ENCODE results near the gene KLLN. TPM values are rescaled to one million over a fixed set of nuclear protein-coding genes. Genes with fewer than 3 reads are reported as not detected.
"Not testable (repeated sequence)": the region's sequence is repeated elsewhere in the genome, so short reads cannot be mapped to it uniquely, and the experiment has no call there.

KLLN gene
- total RNA-seq, 1 experiment from 2014 or later, result not detected

DNA sequence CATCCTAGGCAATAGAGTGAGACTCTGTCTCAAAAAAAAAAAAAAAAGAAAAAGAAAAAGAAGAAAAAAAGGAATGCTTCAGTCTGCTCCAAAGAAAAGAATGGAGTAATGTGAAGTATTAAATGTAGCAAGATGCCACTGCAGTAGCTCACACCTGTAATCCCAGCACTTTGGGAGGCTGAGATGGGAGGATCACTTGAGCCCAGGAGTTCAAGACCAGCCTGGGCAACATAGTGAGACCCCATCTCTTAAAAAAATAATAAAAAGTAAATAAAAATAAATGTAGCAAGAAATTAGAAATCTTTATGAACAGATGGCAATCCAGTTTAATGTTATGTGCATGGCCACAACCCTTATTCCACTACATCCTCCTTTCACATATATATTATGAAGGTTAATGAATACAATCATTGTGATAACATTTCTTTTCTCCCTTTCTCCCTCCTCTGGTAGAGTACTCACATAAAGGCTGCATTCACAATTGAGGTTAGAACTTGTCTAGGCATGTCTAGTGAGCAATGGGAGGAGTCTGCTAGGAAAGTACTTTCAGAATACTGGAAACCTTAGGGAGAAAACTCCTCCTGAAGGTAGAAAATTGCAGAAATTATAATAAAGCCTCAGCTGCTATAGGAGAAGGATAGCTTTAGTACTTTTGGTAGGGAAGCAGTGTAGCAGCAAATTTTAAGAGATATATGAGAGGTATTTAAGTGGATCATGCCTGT lies 20.4 kb downstream of the KLLN start:
- DNase-seq (ENCODE audit: low read depth), result no peak

DNA sequence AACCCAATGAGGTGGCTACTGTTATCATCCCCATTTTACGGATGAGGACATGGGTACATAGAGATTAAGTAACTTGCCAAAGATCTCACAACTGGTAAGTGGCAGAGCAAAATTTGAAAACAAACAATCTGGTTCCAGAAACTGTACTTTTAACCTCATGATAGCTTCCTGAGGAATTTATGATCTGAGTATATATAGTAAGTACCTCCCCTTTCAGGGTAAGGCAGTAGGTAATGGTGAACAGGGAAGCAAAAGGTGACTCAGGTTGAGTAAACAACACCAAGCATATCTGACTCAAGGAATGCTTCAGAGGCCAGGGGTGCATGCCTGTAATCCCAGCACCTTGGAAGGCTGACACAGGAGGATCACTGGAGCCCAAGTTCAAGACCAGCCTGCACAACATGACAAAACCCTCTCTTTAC lies 21.1 kb downstream of the KLLN start:
- DNase-seq (ENCODE audit: low read depth), result no peak

DNA sequence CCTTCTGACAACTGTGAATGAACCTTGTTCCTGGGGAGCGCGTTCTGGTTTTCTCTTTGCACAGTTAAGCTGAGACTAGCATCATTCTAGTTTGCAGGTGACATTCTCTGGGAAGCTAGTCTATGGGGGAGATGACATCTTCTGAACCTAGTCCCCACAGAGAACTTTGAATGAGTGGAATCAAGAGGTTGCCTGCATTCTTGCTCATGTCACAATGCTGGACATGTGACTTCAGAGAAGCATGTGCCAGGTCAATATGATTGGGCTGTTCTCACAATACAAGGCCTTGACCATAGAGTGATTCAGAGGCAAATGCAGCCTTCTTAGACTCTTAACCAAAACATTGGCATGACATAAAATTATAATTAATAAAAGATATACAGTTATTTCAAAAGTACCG lies 22.1 kb downstream of the KLLN start:
- no peak for DNase-seq (ENCODE audit: low read depth)

DNA sequence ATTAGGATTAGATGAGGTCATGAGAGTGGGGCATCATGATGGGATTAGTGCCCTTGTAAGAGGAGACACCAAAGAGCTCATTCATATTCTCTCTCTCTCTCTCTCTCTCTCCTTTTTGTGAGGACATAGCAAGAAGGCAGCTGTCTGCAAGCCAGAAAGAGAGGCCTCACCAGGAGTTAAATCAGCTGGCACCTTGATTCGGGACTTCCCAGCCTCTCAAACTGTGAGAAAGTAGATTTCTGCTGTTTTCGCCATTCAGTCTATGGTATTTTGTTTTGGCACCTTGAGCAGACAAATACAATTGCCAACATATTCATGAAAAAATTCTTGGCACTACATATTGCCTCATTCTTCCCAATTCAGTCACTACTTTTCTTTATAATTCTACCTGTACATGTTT lies 24.7 kb downstream of the KLLN start:
- no peak for DNase-seq (ENCODE audit: low read depth)

DNA sequence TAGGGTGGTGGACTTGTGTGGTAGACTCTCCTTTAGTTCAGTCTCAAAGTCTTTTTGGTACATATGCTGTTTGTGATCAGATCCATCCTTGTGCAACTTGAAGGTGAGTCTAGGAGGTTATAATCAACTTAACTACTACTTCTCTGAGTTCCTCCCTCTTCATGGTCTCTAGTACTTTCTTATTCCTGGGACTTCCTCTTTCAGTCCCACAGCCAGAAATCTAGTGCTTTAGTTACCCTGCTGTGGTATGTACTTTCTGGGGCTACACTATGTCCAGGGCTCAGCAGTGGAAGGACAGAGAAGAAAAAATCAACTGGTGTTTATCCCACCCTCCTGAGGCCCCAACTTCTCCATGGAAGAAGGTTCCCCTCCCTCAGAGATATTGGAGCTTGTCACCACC lies 25.9 kb downstream of the KLLN start:
- DNase-seq (ENCODE audit: low read depth), result no peak

DNA sequence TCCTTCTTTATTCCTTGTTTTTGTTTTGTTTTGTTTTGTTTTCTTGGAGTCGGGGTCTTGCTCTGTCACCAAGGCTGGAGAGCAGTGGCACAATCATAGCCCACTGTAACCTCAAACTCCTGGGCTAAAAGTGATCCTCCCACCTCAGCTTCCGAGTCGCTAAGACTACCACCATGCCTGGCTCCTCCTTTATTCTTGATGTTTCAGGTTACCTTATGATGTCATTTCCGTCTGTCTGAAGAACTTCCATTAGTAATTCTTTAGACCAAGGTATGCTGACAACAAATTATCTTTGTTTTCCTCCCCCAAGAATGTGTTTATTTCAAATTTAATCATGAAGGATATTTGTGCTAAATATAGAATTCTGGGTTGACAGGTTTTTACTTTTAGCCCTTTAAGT lies 27.2 kb downstream of the KLLN start:
- DNase-seq (ENCODE audit: low read depth), result no peak

DNA sequence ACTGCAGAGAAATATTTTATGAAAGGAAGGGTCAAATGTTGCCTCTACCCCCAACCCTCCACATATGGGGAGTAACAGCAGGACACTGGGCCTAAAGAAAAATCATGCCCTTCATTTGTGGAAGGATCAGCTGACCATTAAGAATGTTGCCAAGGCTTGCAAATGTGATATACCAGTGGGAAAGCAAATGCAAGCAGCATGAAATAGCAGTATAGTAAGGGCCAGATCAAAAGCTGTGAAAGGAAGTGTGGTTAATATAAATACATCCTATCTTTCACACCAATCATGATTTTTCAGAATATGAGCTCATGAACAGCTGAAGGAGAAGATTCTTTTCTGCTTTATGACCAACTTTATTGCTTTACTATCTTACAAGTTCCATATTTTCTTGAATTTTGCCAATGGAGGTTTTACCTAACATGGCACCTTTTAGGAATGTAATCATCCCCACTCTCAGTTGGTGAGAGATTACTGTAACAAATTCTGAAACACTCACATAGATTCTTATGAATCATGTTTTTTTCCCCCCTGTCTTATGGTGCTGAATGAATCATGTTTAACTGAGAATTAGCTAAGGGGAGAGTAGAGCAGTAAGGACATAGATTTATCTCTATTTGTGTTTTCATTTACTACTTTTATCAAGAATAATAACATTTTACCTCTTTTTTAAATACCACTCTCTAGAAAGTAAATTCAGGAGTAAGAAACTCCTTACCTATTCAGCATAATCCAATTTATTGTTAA lies 33.2 kb downstream of the KLLN start:
- no peak for DNase-seq (ENCODE audit: low read depth)

DNA sequence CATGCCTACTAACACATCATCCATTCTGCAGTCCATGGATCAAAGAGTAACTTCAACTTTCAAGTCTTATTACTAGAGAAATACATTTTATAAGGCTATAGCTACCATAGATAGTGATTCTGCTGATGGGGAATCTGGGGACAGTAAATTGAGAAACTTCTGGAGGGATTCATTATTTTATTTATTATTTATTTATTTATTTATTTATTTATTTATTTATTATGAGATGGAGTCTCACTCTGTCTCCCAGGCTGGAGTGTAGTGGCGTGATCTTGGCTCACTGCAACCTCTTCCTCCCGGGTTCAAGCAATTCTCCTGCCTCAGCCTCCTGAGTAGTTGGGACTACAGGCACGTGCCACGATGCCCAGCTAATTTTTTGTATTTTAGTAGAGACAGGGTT lies 34.3 kb downstream of the KLLN start:
- not testable (repeated sequence) for DNase-seq (ENCODE audit: low read depth)

DNA sequence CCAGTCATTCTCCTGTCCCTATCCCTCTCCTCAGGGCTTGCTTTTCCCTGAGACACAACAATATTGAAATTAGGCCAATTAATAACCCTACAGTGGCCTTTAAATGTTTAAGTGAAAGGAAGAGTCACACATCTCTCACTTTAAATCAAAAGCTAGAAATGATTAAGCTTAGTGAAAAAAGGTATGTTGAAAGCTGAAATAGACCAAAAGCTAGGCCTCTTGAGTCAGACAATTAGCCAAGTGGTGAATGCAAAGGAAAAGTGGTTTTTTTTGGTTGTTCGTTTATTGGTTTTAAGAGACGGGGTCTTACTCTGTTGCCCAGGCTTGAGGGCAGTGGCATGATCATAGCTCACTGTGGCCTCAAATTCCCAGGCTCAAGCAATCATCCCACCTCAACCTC lies 35.7 kb downstream of the KLLN start:
- no peak for DNase-seq (ENCODE audit: low read depth)

DNA sequence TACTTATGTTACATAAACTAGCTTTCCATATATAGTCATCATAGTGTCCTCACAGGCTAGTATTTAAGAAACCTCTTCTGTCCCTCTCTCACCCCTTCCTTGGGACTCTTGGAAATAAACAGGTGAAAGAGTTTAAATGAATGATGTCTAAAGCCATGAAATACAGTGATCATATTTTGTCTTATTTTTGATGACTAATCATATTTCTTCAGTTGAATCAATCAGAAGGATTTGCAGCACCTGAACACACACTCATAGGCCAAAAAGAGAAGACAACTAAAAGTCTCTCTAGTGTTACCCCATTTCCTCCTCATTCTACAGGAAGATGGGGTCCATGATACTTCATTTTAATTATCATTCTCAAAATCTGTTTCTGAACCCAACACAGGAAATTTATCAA lies 36.7 kb downstream of the KLLN start:
- DNase-seq (ENCODE audit: low read depth), result no peak

DNA sequence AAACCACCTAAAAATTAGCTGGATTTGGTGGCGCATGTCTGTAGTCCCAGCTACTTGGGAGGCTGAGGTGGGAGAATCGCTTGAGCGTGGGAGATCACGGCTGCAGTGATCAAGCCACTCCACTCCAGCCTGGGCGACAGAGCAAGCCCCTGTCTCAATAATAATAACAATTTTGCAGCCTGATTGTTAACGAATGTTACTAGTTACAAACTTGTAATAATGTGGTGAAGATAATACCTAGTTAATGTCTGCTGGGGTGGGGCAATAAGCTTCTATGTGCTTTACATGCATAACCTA lies 44.1 kb downstream of the KLLN start:
- no peak for DNase-seq (ENCODE audit: low read depth)

DNA sequence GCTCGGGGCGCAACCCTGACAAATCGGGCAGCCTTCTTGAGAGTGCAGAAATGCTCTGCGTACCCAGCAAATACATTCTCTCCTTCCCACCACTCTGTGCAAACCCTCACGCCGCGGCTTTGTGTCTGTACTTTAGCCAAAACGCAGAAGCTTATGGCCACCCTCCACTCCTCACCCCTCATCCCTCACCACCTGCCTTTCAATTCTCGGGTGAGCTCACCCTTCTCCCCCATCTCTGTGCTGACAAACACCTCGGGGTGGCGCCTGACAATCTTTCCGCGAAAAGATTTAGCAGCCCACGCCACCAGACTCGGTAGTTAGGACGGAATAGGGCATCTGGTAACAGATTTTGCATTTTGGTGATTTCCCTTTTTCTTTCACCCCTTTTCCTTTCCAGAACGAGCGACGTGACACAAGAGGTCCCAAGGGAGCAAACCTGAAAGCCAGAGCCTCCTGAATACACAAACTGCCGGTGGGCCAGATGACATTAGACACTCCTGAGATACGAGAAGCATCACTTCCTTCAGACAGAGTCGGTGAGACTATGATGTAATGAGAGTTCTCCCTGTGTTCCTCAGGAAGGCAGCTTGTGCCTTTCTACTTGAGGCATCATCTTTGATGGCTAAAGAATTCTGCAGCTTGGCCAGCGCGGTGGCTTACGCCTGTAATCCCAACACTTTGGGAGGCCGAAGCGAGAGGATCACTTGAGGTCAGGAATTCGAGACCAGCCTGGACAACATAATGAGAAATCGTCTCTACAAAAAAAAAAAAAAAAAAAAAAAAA lies 44.6 kb downstream of the KLLN start:
- no peak for DNase-seq (ENCODE audit: low read depth)

DNA sequence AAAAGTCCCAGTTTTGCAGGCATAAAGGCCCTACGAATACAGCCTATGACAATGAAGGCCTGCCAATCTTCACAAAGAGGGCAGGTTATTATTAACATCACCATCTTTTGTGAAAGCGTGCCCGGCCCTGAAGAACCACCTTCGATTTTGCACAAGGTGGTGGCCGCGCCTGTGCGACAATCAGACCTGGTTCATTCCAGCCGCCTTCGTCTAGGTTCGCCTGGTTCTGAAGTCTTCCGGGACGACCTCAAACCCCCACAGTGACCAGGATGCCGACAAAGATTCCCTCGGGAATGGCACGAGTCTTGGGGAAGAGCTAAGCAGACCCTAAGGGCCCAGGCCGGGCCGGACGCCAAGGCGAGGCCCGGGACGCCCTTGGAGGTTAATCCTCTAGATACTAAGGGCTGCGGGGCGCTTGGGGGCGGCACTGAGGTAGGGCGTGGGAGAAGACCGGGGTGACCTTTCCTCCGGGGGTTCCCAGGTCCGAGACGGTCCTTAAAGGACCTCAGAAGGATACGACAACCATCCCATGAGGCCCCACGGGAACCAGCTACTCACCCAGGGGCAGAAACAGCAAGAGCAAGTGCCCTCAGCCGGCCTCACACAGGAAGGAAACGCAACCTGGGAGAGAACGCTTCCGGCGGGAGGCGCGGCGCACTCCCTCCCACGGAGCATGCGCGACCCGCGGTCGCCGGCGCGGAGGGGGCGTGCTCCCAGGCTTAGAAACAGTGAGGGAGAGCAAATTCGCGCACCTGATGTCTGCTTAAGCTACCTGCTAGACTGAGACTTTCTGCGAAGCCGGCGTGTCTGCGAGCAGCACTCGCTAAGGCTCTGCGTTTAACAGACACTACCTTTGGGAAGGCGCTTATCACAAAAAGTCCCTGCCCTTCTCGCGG lies 45.5 kb downstream of the KLLN start, which contains the start of gene ATAD1:
TSS of gene ATAD1 (minus strand) at position 618 of the 896 bp plus-strand sequence. CDS start 3,627 bp downstream, outside the sequence.
- no peak for DNase-seq (ENCODE audit: low read depth)

DNA sequence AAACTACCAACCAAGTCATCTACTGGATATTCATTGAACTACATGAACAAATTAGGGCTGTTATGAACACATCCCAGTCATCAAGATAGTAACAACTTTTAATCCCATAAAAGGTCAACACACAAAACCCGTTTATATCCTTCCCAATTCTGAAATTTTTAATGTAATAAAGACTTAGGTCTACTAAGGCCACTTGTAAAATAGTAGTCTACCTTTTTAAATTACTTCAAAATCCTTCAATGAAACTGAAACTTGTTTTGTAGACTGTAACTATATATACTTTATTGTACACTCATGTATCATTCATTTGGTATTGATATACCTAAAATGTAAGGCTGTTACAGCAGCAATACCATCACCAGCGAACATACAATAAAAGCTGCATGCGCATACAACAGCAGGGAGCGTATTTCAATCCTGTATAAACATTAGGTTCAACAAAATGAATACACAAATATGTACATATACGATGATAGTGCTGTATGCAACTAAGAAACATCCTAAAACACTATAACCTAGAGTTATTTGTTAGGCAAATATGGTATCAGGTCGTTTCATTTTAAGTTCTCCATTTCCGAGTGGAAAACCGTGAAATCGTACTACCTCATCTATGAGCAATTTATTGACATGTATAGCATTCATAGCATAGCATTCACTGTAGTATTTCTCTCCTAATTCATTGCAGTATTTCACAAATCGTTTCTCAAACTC lies 46.3 kb downstream of the KLLN start:
- DNase-seq (ENCODE audit: low read depth), result no peak

DNA sequence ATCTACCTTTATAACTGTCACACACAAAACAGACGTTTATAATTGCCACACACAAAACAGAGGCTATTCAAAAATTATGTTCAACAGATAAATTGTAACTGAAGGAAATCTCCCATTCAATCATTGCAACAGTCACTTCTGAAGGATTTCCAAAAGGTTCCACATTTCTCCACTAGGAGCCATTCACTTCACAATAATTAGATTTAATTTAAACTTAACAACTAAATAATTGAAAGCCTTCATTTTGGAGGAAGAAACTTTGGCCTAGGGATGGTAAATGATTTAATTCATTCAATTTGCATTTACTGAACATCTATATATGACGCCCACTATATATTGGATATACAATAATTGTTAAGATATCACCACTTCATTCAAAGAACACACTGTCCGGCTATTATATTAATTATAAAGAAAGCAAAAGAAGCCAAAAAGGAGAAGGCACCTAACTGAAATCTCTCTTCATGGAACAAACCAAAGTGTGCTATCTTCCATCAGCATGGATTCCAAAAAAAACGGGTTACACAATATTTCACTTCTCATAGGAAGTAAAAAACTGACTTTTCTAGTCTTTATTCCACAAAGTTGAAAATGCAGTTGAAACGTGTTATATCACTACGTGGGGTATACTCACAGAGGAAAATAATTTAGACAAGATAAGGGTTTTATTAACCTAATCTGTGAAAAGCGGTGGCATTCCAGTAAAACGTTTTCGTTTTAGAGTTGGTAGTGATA lies 47.0 kb downstream of the KLLN start:
- no peak for DNase-seq (ENCODE audit: low read depth)

Other genes with a start within 250 kb of the KLLN start
- gene PAPSS2, start 203.7 kb downstream of the KLLN start, total RNA-seq (2014; rRNA removed; shearing (Covaris generic)), result 119 and 147 TPM in 2 replicates
- not detected in 2 replicates for gene ATAD1, start 45.3 kb downstream of the KLLN start, total RNA-seq (2014; rRNA removed; shearing (Covaris generic))
- under 0.01 and 0.96 TPM in 2 replicates for gene PTEN, start 92 bp upstream of the KLLN start, total RNA-seq (2014; rRNA removed; shearing (Covaris generic))

Data from RPMI7951 (cell line).